Vagina (tissue), 2 donors: Measurements from ENCODE around the gene MYH9.

ENCODE experiments used
- POLR2A ChIP-seq, 2 donors: fragments of 450-650 bp; IDR thresholded peaks; one replicate each; pipeline ENCODE4 v1.6.1; 2017; ENCODE audit warnings: antibody characterized with exemption in 2 of 2, mild to moderate bottlenecking in 2 of 2, moderate library complexity in 2 of 2
- TF ChIP-seq, protein P1 (sequence below), 3 experiments: fragments of 450-650 bp in 2 of 3; fragments of 200-600 bp in 1 of 3; sonication (generic) in 1 of 3; IDR thresholded peaks; one replicate each; pipeline ENCODE4 v1.5.1; 2017 to 2019; ENCODE audit warnings: antibody characterized with exemption in 3 of 3, mild to moderate bottlenecking in 2 of 3, moderate library complexity in 2 of 3

DNA sequence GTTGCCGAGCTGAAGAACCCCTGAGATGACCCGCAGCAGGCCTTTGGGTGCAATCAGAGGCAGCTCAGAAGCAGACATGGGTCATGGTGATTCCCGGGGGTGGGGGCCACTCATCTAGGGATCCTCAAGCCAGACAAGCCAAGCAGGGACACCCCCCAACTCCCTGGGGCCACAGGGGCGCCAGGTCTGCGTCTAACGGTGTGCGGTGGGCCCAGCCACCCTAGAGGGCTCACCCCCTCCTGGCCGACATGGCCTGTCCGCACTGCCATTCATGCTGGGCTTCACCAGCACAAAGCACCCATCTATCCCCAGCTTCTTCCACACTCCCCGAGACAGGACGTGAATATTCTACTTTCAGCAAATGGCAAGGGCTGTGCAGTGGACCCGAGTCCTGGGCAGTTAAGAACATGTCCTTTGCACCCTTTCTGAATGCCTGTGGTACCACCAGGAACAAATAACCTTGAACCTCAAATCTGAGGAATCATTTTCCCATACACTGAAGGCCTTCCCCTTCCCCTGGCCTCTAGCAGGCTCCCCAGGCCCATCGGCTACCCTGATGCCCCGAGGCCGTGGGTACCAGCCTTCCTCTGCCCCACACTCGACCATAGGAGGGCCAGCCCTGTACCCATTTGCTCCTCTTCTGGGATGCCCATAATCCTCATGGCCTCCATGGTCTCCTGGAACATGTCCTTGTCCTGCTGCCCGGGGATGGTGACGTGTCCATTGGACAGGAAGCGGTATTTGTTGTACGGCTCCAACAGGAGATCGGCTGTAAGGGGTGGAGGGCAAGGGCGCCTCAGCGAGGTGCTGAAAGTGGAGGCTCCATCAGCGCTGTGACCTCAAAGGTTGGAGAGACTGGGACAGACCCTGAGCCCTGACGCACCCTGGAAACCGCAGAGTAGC is 67.9 kb downstream of the MYH9 start:
- TF ChIP-seq POLR2A (IDR thresholded peaks at IDR 0.05): no peak
- TF ChIP-seq, protein P1, sequence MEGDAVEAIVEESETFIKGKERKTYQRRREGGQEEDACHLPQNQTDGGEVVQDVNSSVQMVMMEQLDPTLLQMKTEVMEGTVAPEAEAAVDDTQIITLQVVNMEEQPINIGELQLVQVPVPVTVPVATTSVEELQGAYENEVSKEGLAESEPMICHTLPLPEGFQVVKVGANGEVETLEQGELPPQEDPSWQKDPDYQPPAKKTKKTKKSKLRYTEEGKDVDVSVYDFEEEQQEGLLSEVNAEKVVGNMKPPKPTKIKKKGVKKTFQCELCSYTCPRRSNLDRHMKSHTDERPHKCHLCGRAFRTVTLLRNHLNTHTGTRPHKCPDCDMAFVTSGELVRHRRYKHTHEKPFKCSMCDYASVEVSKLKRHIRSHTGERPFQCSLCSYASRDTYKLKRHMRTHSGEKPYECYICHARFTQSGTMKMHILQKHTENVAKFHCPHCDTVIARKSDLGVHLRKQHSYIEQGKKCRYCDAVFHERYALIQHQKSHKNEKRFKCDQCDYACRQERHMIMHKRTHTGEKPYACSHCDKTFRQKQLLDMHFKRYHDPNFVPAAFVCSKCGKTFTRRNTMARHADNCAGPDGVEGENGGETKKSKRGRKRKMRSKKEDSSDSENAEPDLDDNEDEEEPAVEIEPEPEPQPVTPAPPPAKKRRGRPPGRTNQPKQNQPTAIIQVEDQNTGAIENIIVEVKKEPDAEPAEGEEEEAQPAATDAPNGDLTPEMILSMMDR (IDR thresholded peaks at IDR 0.05): no peak
